Astrocyte of the spinal cord (primary cell): ENCODE measurements around the gene PDYN.

Experiments
- DNase-seq: peaks from one replicate; pipeline ENCODE4 v3.0.0; 2011; ENCODE audit warnings: low read depth, low spot score
- H3K4me3 ChIP-seq: 2 replicates; pipeline ENCODE4 v1.5.1; 2011; ENCODE audit warnings: low read depth, mild to moderate bottlenecking, low read length, moderate library complexity
- in situ Hi-C: cut with HindIII; loops from 2 replicates; pipeline ENCODE4 v1.10.0; 2017; ENCODE audit warnings: low sequenced_read_pairs
- TF ChIP-seq, protein P1 (sequence below): IDR thresholded peaks from 2 replicates; pipeline ENCODE4 v1.5.1; 2012; ENCODE audit warnings: low read depth, mild to moderate bottlenecking, low read length, inconsistent platforms

The PDYN gene

GRCh38 chr20:1955217-1955616, 38.6 kb downstream of the PDYN start:
- DNase-seq, result no peak
- H3K4me3 ChIP-seq, result no peak overlapping the region
- in situ Hi-C loops, result no loop called here
- TF ChIP-seq, protein P1, sequence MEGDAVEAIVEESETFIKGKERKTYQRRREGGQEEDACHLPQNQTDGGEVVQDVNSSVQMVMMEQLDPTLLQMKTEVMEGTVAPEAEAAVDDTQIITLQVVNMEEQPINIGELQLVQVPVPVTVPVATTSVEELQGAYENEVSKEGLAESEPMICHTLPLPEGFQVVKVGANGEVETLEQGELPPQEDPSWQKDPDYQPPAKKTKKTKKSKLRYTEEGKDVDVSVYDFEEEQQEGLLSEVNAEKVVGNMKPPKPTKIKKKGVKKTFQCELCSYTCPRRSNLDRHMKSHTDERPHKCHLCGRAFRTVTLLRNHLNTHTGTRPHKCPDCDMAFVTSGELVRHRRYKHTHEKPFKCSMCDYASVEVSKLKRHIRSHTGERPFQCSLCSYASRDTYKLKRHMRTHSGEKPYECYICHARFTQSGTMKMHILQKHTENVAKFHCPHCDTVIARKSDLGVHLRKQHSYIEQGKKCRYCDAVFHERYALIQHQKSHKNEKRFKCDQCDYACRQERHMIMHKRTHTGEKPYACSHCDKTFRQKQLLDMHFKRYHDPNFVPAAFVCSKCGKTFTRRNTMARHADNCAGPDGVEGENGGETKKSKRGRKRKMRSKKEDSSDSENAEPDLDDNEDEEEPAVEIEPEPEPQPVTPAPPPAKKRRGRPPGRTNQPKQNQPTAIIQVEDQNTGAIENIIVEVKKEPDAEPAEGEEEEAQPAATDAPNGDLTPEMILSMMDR, result no peak

DNA sequence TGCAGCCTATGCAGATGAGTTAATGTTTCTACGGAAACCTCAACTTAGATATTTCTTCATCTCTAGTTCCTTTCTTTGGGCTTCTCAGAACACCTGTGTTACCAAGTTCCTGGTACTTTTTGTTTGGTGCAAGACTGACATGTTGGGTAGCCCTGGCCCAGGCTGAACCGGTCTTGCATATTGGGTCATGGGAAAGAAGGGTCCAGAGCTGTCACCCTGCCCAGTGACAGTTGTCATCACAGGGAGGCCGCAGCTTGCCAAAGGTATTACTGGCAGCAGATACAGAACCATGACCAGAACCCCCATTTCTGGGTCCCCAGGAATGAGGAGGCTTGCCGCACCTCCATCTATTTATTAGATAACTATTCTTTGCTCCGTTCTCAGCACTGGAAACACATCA, 40.2 kb downstream of the PDYN start:
- DNase-seq, result no peak

GRCh38 chr20:1952737-1953530, 40.9 kb downstream of the PDYN start:
- in situ Hi-C loops, result no loop called here
- no peak for DNase-seq
- no peak overlapping the region for H3K4me3 ChIP-seq
- TF ChIP-seq, protein P1, result no peak

More for the DNA sequence above, 40.2 kb downstream of the PDYN start:
- in situ Hi-C loops, result no loop called here
- no peak overlapping the region for H3K4me3 ChIP-seq
- TF ChIP-seq, protein P1, result no peak

DNA sequence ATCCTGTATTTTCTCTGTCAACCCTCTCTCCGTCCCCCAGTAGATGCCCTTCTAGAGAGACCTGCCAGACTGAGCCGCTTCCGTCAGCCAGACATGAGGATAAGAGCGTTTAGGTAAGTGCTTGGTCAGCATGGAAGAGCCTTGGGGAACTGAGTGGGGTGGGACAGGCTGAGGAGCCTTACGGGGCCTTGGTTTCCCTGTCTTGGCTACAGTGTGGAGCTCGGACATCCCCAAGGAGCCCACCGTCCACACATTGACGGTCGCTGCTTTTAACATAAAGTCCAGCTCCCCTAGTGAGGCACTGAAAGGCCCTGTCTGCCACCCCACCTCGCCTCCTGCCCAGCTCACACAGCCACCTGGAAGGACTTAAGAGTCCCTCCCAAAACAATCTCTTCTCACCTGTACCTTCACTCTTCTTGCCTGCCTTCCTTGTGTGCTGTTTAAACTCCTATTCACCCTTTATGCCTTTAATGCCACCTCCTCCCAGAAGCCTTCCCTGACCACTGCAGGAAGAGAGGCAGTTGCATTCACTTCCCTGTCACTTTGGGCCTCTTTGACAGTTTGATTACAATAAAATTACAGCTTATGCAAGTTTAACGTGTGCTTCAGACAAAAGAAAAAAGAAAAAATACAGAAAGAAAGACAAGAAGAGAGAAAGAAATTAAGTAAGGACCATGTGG, 42.3 kb downstream of the PDYN start:
- no peak overlapping the region for H3K4me3 ChIP-seq
- in situ Hi-C loops, result no loop called here
- TF ChIP-seq, protein P1, result no peak
- no peak for DNase-seq

DNA sequence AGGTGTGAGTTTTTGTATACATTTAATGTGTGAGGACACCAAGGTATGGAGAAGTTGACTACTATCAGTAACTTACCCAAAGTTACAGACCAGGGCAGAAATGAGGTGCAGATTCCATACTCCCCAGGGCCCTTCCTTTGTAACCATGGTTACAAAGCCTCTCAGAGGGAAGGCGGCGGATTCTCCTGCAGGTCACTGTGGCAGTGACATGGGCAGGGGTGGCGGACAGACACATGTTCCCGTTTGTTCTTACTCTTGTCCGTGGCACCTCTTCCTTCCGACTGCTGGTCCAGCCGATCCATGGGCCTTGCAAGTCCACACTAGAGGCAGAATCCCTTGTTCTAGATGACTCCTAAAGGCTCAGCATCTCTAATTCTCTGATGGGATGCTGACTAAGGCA, 43.0 kb downstream of the PDYN start:
- TF ChIP-seq, protein P1, result no peak
- no peak for DNase-seq
- in situ Hi-C loops, result no loop called here
- no peak overlapping the region for H3K4me3 ChIP-seq

- in situ Hi-C loops, result no loop called here
- no peak for DNase-seq
Measured at GRCh38 chr20:1949347-1950100, 44.3 kb downstream of the PDYN start.

More at GRCh38 chr20:1949347-1950100, 44.3 kb downstream of the PDYN start:
- TF ChIP-seq, protein P1, result no peak
- no peak overlapping the region for H3K4me3 ChIP-seq
